Activated naive CD8-positive, alpha-beta T cell (primary cell): ENCODE results near the gene C20orf202.

ENCODE experiments used
- H3K27ac Mint-ChIP-seq: one replicate; pipeline ENCODE4 v1.8.0; 2021; ENCODE audit warnings: mixed read lengths
- H3K27me3 Mint-ChIP-seq: one replicate; pipeline ENCODE4 v1.8.0; 2021; ENCODE audit warnings: mixed read lengths
- H3K36me3 Mint-ChIP-seq: one replicate; pipeline ENCODE4 v1.8.0; 2021; ENCODE audit warnings: mixed read lengths
- H3K4me1 Mint-ChIP-seq: one replicate; pipeline ENCODE4 v1.8.0; 2021; ENCODE audit warnings: low read depth, mixed read lengths
- H3K4me3 Mint-ChIP-seq: one replicate; pipeline ENCODE4 v1.8.0; 2021; ENCODE audit warnings: mild to moderate bottlenecking, mixed read lengths
- H3K9me3 Mint-ChIP-seq: one replicate; pipeline ENCODE4 v1.8.0; 2021; ENCODE audit warnings: low read depth, mixed read lengths

C20orf202 gene

DNA sequence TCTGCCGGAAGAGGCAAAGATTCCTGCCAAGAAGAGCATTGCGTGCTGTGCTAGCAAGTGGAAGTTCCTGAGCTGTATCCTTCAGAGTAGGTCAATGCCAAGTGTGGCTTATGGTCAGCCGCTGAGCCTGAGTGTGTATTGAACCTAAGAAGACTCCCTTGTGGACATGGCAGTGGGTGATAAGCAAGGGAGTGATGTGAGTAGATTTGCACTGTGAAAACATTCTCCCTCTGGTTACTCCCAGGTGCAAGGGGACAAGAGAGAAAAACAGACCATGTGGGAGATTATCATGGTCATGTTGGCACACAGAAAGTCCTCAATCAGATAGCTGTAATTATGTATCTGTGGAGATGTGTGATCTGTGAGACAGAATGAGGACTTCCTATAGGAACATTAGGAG is 12.4 kb upstream of the C20orf202 start:
- no peak overlapping the region for H3K4me3 Mint-ChIP-seq
- no peak overlapping the region for H3K27ac Mint-ChIP-seq
- H3K27me3 Mint-ChIP-seq: no peaks in the 10 kb centered on the region
- no peaks in the 10 kb centered on the region for H3K36me3 Mint-ChIP-seq
- no peaks in the 10 kb centered on the region for H3K9me3 Mint-ChIP-seq
- H3K4me1 Mint-ChIP-seq: no peaks in the 10 kb centered on the region

DNA sequence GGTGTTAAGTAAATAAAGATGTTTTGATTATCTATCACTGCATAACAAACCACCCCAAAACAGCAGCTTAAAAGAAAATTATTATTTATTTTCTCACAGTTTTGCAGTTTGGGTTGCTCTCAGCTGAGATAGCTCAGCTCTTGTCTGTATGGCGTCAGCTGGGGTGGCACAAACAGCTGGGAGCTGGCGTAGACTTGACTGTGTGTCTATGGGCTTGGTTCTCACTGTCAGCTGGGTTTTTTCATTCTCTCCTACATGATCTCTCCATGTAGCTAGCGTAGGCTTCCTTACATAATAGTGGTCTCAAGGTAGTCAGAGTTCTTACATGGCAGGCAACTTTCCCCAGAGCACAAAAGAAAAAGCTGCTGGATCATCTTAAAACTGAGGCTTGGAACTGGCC is 12.0 kb upstream of the C20orf202 start:
- H3K4me1 Mint-ChIP-seq: no peaks in the 10 kb centered on the region
- H3K36me3 Mint-ChIP-seq: no peaks in the 10 kb centered on the region
- H3K27me3 Mint-ChIP-seq: no peaks in the 10 kb centered on the region
- peaks cover 1% of the 10 kb centered on the region for H3K9me3 Mint-ChIP-seq
- H3K4me3 Mint-ChIP-seq: no peak overlapping the region
- H3K27ac Mint-ChIP-seq: no peak overlapping the region

DNA sequence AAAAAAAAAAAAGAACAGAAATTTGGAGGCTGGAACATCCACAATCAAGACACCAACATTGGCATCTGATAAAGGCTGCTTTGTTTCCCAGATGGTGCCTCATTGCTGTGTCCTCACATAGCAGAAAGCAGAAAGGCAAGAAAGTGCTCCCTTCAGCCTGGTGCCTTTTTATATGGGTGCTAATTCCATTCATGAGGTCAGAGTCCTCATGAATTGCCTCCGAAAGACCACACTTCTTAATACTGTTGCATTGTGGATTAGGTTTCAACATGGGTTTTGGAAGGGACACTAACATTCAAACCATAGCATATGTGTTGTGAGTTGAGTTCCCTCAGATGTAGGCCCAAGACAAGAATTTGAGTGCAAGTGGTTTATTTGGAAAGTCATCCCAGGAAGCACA is 8.0 kb upstream of the C20orf202 start:
- peaks cover 6% of the 10 kb centered on the region for H3K4me1 Mint-ChIP-seq
- H3K9me3 Mint-ChIP-seq: peaks cover 6% of the 10 kb centered on the region
- H3K27me3 Mint-ChIP-seq: no peaks in the 10 kb centered on the region
- H3K36me3 Mint-ChIP-seq: no peaks in the 10 kb centered on the region
- H3K27ac Mint-ChIP-seq: no peak overlapping the region
- no peak overlapping the region for H3K4me3 Mint-ChIP-seq

- Mint-ChIP-seq H3K27me3 (no peaks in the 10 kb centered on the region), H3K9me3 (peaks cover 6% of the 10 kb centered on the region), H3K36me3 (no peaks in the 10 kb centered on the region), H3K4me1 (peaks cover 8% of the 10 kb centered on the region), H3K27ac (no peak overlapping the region), H3K4me3 (no peak overlapping the region)
Observed at GRCh38 chr20:1196634-1197033, 6.6 kb upstream of the C20orf202 start.

- Mint-ChIP-seq H3K4me1 (peaks cover 8% of the 10 kb centered on the region), H3K9me3 (peaks cover 6% of the 10 kb centered on the region), H3K27ac (no peak overlapping the region), H3K36me3 (no peaks in the 10 kb centered on the region), H3K4me3 (no peak overlapping the region), H3K27me3 (no peaks in the 10 kb centered on the region)
Observed at GRCh38 chr20:1197801-1198200, 5.5 kb upstream of the C20orf202 start.

GRCh38 chr20:1198751-1199150 is 4.5 kb upstream of the C20orf202 start:
- H3K27me3 Mint-ChIP-seq: no peaks in the 10 kb centered on the region
- peaks cover 8% of the 10 kb centered on the region for H3K4me1 Mint-ChIP-seq
- no peak overlapping the region for H3K4me3 Mint-ChIP-seq
- no peak overlapping the region for H3K27ac Mint-ChIP-seq
- peaks cover 6% of the 10 kb centered on the region for H3K9me3 Mint-ChIP-seq
- no peaks in the 10 kb centered on the region for H3K36me3 Mint-ChIP-seq

DNA sequence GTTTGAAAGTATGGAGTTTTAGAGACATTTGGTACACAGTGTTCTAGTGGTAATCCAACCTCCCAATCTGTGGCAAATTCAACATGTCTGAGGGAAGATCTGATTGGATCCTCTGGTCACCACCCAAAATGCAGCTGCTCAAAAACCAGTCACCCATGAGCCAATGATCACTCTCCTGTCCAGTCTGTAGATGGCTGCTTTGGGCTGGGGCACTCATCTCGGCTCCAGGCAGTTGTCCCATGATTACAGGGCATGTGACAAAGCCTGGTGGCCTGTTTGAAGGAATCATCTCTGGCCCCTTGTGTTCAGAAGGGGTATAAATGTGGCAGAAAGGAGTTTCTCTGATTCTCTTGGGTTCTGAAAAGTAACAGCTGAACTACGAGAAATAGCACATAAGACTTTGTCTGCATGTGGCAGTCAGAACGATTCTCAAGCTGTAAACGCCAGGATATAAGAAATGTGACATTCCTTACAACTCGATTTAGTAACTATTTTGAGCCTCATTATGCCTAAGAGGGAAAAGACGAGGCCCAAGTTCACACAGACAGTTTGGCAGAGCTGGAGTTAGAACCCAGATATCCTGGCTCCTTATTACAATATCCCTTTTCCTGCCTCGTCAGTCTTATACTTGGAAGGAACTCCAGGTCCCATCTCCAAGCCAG is 3.9 kb upstream of the C20orf202 start:
- Mint-ChIP-seq H3K27ac (peak overlapping the region; percentile 16), H3K4me1 (peaks cover 8% of the 10 kb centered on the region), H3K27me3 (no peaks in the 10 kb centered on the region), H3K4me3 (no peak overlapping the region), H3K9me3 (peaks cover 6% of the 10 kb centered on the region), H3K36me3 (no peaks in the 10 kb centered on the region)

DNA sequence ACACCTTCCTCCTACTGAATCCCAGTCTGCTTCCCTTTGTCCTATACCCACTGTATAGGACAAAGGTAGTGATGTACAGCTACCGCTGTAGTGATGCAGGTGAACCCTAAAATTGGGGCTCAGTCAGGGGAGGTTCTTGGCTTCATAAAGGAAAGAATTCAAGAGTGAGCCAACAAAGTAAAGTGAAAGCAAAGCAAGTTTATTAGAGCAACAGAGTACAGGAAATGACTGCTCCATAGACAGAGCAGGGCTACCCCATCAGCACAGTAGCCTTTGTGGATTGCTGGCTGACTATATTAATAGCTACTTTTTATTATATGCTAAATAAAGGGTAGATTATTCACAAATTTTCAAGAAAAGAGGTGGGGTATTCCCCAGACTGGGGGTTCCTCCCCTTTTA is 3.3 kb upstream of the C20orf202 start:
- Mint-ChIP-seq H3K4me3 (no peak overlapping the region), H3K9me3 (peaks cover 6% of the 10 kb centered on the region), H3K27ac (no peak overlapping the region), H3K4me1 (peaks cover 8% of the 10 kb centered on the region), H3K36me3 (no peaks in the 10 kb centered on the region), H3K27me3 (no peaks in the 10 kb centered on the region)

GRCh38 chr20:1203630-1204029 is 376 bp downstream of the C20orf202 start:
- H3K27me3 Mint-ChIP-seq: no peaks in the 10 kb centered on the region
- H3K4me1 Mint-ChIP-seq: peaks cover 8% of the 10 kb centered on the region
- no peak overlapping the region for H3K4me3 Mint-ChIP-seq
- no peak overlapping the region for H3K27ac Mint-ChIP-seq
- no peaks in the 10 kb centered on the region for H3K36me3 Mint-ChIP-seq
- H3K9me3 Mint-ChIP-seq: no peaks in the 10 kb centered on the region

DNA sequence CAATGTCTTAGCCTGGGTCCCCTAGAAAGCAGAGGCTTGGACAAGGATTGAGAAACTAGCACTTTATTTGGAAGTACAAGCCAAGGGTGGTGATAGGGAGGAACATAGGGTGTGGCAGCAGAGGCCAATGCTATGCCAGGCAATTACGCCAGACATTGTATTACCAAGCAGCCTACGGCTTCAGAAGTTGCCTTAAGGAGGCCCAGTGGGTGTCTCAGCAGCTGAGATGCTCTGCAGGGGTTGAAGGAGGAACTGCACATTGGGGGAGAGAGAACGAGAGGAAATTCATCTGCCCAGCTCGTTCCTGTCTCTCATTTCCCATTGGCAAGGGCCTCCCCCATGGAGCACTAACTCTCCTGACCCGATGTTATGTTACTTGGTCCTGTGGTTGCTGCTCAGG is 859 bp downstream of the C20orf202 start:
- Mint-ChIP-seq H3K27me3 (no peaks in the 10 kb centered on the region), H3K27ac (no peak overlapping the region), H3K9me3 (no peaks in the 10 kb centered on the region), H3K36me3 (no peaks in the 10 kb centered on the region), H3K4me3 (no peak overlapping the region), H3K4me1 (peaks cover 8% of the 10 kb centered on the region)

DNA sequence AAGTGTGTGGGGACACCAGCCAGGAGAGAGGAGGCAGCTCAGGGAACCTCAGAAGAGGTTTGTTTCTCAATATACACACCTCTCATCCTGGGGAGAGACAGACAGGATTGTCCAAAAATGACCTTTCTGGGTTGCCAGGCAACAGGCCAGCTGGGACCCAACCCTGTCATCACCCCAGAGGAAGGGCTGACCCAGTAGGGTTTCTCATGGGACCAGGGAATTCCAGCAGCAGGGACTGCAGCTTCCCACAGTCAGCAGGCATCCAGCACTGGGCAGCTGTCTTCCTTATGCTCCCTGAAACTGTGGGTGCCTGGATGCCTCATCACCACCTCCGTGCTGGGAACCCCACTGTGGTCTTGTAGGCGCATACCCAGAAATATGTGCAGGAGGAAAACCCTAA is 1.3 kb downstream of the C20orf202 start:
- Mint-ChIP-seq H3K4me1 (peaks cover 8% of the 10 kb centered on the region), H3K27me3 (no peaks in the 10 kb centered on the region), H3K4me3 (no peak overlapping the region), H3K36me3 (no peaks in the 10 kb centered on the region), H3K9me3 (no peaks in the 10 kb centered on the region), H3K27ac (no peak overlapping the region)

DNA sequence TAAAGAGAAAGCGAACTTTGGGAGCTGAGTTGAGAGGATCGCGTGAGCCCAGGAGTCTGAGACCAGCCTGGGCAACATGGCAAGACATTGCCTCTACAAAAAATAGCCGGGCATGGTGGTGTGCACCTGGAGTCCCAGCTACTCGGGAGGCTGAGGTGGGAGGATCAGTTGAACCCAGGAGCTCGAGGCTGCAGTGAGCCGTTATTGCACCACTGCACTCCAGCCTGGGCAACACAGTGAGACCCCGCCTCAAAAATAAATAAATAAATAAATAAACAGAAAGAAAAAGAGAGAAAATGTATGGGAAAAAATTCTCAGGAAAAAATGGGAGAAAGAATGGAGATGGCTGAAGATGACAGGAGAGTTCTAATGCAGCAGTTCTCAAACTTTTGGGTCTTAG is 2.5 kb downstream of the C20orf202 start:
- Mint-ChIP-seq H3K36me3 (no peaks in the 10 kb centered on the region), H3K4me1 (no peaks in the 10 kb centered on the region), H3K27ac (no peak overlapping the region), H3K27me3 (no peaks in the 10 kb centered on the region), H3K4me3 (no peak overlapping the region), H3K9me3 (no peaks in the 10 kb centered on the region)

GRCh38 chr20:1206366-1207148 is 3.3 kb downstream of the C20orf202 start:
- Mint-ChIP-seq H3K27me3 (no peaks in the 10 kb centered on the region), H3K4me1 (no peaks in the 10 kb centered on the region), H3K9me3 (no peaks in the 10 kb centered on the region), H3K27ac (no peak overlapping the region), H3K4me3 (no peak overlapping the region), H3K36me3 (no peaks in the 10 kb centered on the region)

DNA sequence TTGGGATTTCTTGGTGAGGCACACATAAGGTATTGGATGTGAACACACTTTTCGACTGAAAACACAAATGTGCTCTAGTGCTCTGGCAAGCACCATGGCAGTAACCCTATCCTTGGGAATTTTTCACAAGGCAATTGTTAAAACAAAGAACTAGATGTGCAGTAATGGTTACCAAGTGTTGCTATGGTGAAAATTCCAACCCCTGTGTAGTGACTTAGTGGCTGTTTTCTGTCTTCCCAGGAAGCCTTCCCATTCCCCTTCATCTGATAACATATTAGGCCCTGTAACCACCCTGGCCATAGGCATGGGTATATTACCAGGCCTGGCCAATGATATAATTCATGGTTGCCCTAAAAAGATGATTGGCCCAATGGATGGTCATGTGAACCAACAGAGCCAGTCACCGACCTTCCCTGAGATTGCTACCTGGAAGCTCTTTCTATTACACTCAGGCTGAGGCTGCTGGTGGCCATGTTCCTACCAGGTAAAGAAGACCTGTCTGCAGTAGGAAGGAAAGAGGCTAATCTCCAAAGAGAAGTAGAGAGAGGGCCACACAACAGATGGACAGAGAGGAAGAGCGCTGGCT is 4.1 kb downstream of the C20orf202 start:
- Mint-ChIP-seq H3K9me3 (no peaks in the 10 kb centered on the region), H3K4me3 (no peak overlapping the region), H3K36me3 (peaks cover under 1% of the 10 kb centered on the region), H3K27me3 (no peaks in the 10 kb centered on the region), H3K4me1 (no peaks in the 10 kb centered on the region), H3K27ac (no peak overlapping the region)

- Mint-ChIP-seq H3K4me1 (peaks cover 9% of the 10 kb centered on the region), H3K27ac (no peak overlapping the region), H3K27me3 (no peaks in the 10 kb centered on the region), H3K9me3 (no peaks in the 10 kb centered on the region), H3K4me3 (no peak overlapping the region), H3K36me3 (peaks cover 2% of the 10 kb centered on the region)
Observed at GRCh38 chr20:1209447-1210387, 6.5 kb downstream of the C20orf202 start.
